GM19043 (cell line): ENCODE data around the gene CDK6.
"Not testable (repeated sequence)": the region's sequence is repeated elsewhere in the genome, so short reads cannot be mapped to it uniquely, and the experiment has no call there.

Experiments
- ATAC-seq: cut with Tn5 transposase; IDR thresholded peaks from one replicate; pipeline ENCODE4 v1.9.1; 2021; ENCODE audit warnings: low read depth; ENCODE audit not compliant: unreplicated experiment

The CDK6 gene

GRCh38 chr7:92608380-92609322 is 227.7 kb downstream of the CDK6 start:
- ATAC-seq = no peak

GRCh38 chr7:92606985-92607384 is 229.4 kb downstream of the CDK6 start:
- ATAC-seq = no peak

- ATAC-seq = not testable (repeated sequence)
Measured at GRCh38 chr7:92604517-92604916, 231.9 kb downstream of the CDK6 start.

- ATAC-seq = no peak
Measured at GRCh38 chr7:92603089-92603445, 233.3 kb downstream of the CDK6 start.

- no peak for ATAC-seq
Measured at GRCh38 chr7:92602352-92603088, 233.9 kb downstream of the CDK6 start.

- peak; percentile 82 for ATAC-seq
Measured at GRCh38 chr7:92598310-92598981, 237.9 kb downstream of the CDK6 start.

GRCh38 chr7:92595281-92595680 is 241.1 kb downstream of the CDK6 start:
- no peak for ATAC-seq

- ATAC-seq = no peak
Measured at GRCh38 chr7:92594746-92595145, 241.6 kb downstream of the CDK6 start.

GRCh38 chr7:92590711-92591310 is 245.6 kb downstream of the CDK6 start:
- no peak for ATAC-seq

- no peak for ATAC-seq
Measured at GRCh38 chr7:92589056-92589455, 247.3 kb downstream of the CDK6 start.

- no peak for ATAC-seq
Measured at GRCh38 chr7:92588561-92588960, 247.8 kb downstream of the CDK6 start.

GRCh38 chr7:92586841-92587240 is 249.5 kb downstream of the CDK6 start:
- ATAC-seq = no peak

- ATAC-seq = no peak
Measured at GRCh38 chr7:92586403-92586802, 250.0 kb downstream of the CDK6 start.

GRCh38 chr7:92584953-92585352 is 251.4 kb downstream of the CDK6 start:
- no peak for ATAC-seq

- ATAC-seq = no peak
Measured at GRCh38 chr7:92582948-92583347, 253.4 kb downstream of the CDK6 start.

- ATAC-seq = no peak
Measured at GRCh38 chr7:92576296-92576695, 260.1 kb downstream of the CDK6 start.

- ATAC-seq = no peak
Measured at GRCh38 chr7:92569137-92569536, 267.2 kb downstream of the CDK6 start.

GRCh38 chr7:92567460-92567859 is 268.9 kb downstream of the CDK6 start:
- ATAC-seq = no peak

- no peak for ATAC-seq
Measured at GRCh38 chr7:92563345-92563744, 273.0 kb downstream of the CDK6 start.

GRCh38 chr7:92560602-92561001 is 275.8 kb downstream of the CDK6 start:
- no peak for ATAC-seq
